K562 treated with DMSO at 1 percent for 48 hours (cell line): ENCODE data around the gene VPS26A. TPM values are rescaled to one million over a fixed set of nuclear protein-coding genes. Genes with fewer than 3 reads are reported as not detected.

Source experiments
- total RNA-seq: library from RNA; unstranded; fragments of 300-600 nt; gene quantifications from 2 replicates; pipeline ENCODE4 v1.2.3, GENCODE V29; 2022; ENCODE audit warnings: low replicate concordance; ENCODE audit errors: extremely low read depth

The VPS26A gene
- total RNA-seq = not detected in 2 replicates

GRCh38 chr10:69123747-69124562 lies at the start of gene VPS26A:
TSS of gene VPS26A (plus strand) at chr10:69124178. CDS start at chr10:69124278, 100 bp downstream.

GRCh38 chr10:69087590-69088470 lies 36.1 kb upstream of the VPS26A start, which contains the start of gene SRGN:
TSS of gene SRGN (plus strand) at chr10:69088103. CDS start at chr10:69088158, 55 bp downstream.

GRCh38 chr10:69179743-69180524 lies 56.0 kb downstream of the VPS26A start, which contains the start of gene SUPV3L1:
TSS of gene SUPV3L1 (plus strand) at chr10:69180234. CDS start at chr10:69180292, 58 bp downstream.

GRCh38 chr10:69220041-69220451 lies 96.1 kb downstream of the VPS26A start, which contains the start of gene HKDC1:
TSS of gene HKDC1 (plus strand) at chr10:69220332. CDS start at chr10:69220436, 104 bp downstream.

Other genes with a start within 250 kb of the VPS26A start
- not detected in 2 replicates for gene DDX50, start 222.9 kb upstream of the VPS26A start, total RNA-seq
- gene DDX21, start 168.0 kb upstream of the VPS26A start, total RNA-seq = 101 TPM in 1 of 2 replicates, not detected in the other
- gene KIFBP, start 135.4 kb upstream of the VPS26A start, total RNA-seq = not detected in 2 replicates
- not detected in 2 replicates for gene SRGN, start 36.1 kb upstream of the VPS26A start, total RNA-seq
- gene SUPV3L1, start 56.1 kb downstream of the VPS26A start, total RNA-seq = not detected in 2 replicates
- gene HKDC1, start 96.2 kb downstream of the VPS26A start, total RNA-seq = not detected in 2 replicates
- gene HK1, start 154.3 kb downstream of the VPS26A start, total RNA-seq = not detected in 2 replicates